Islet precursor cell (in vitro differentiated cells): Measurements from ENCODE around the gene NOTUM.

Source experiments
- DNase-seq: peaks from one replicate; pipeline ENCODE4 v3.0.0-alpha.2; 2018

Gene NOTUM

GRCh38 chr17:81976332-81977210 lies 15.6 kb upstream of the NOTUM start:
- DNase-seq, result peak; percentile 79

- DNase-seq, result no peak
These were observed 12.4 kb upstream of the NOTUM start for GRCh38 chr17:81973432-81973831.

- no peak for DNase-seq
These were observed 8.1 kb upstream of the NOTUM start for GRCh38 chr17:81968850-81969812.

- no peak for DNase-seq
These were observed 7.4 kb upstream of the NOTUM start for GRCh38 chr17:81968396-81968745.

GRCh38 chr17:81967533-81968395 lies 6.8 kb upstream of the NOTUM start:
- peak; percentile 99 for DNase-seq

- no peak for DNase-seq
These were observed 6.2 kb upstream of the NOTUM start for GRCh38 chr17:81967244-81967532.

- peak; percentile 85 for DNase-seq
These were observed 5.6 kb upstream of the NOTUM start for GRCh38 chr17:81966343-81967243.

- no peak for DNase-seq
These were observed 3.3 kb upstream of the NOTUM start for GRCh38 chr17:81964081-81964849.

GRCh38 chr17:81962499-81963441 lies 1.8 kb upstream of the NOTUM start:
- DNase-seq, result peak; percentile 59

- DNase-seq, result peak; percentile 54
These were observed 823 bp upstream of the NOTUM start for GRCh38 chr17:81961521-81962498.

- peak; percentile 69 for DNase-seq
These were observed 643 bp downstream of the NOTUM start for GRCh38 chr17:81960130-81960958.

GRCh38 chr17:81959362-81960129 lies 1.4 kb downstream of the NOTUM start:
- peak; percentile 85 for DNase-seq

GRCh38 chr17:81958633-81959342 lies 2.2 kb downstream of the NOTUM start:
- peak; percentile 54 for DNase-seq

GRCh38 chr17:81957691-81958432 lies 3.1 kb downstream of the NOTUM start:
- no peak for DNase-seq
